NCI-H226 (cell line): ENCODE results near the gene SAMD10.
"Not testable (repeated sequence)": the region's sequence is repeated elsewhere in the genome, so short reads cannot be mapped to it uniquely, and the experiment has no call there.

Experiments
- DNase-seq: peaks from one replicate; pipeline ENCODE4 v3.0.0-alpha.2; 2015

SAMD10 gene

GRCh38 chr20:63939061-63939935, 40.1 kb downstream of the SAMD10 start:
- DNase-seq = no peak

- no peak for DNase-seq
Observed at GRCh38 chr20:63937596-63937995, 41.8 kb downstream of the SAMD10 start.

GRCh38 chr20:63935447-63935846, 44.0 kb downstream of the SAMD10 start:
- DNase-seq = no peak

GRCh38 chr20:63934271-63935068, 45.0 kb downstream of the SAMD10 start:
- DNase-seq = no peak

- DNase-seq = no peak
Observed at GRCh38 chr20:63933646-63934045, 45.8 kb downstream of the SAMD10 start.

GRCh38 chr20:63932606-63933160, 46.8 kb downstream of the SAMD10 start:
- DNase-seq = no peak

- DNase-seq = no peak
Observed at GRCh38 chr20:63931735-63932134, 47.7 kb downstream of the SAMD10 start.

- no peak for DNase-seq
Observed at GRCh38 chr20:63930971-63931553, 48.4 kb downstream of the SAMD10 start.

GRCh38 chr20:63929473-63929883, 50.0 kb downstream of the SAMD10 start:
- not testable (repeated sequence) for DNase-seq

GRCh38 chr20:63929071-63929470, 50.4 kb downstream of the SAMD10 start:
- no peak for DNase-seq

GRCh38 chr20:63926298-63926697, 53.1 kb downstream of the SAMD10 start:
- no peak for DNase-seq

- no peak for DNase-seq
Observed at GRCh38 chr20:63924241-63924640, 55.2 kb downstream of the SAMD10 start.
